HG03354 (cell line): Measurements from ENCODE around the gene FSTL4.

ENCODE experiments used
- ATAC-seq: cut with Tn5 transposase; IDR thresholded peaks from one replicate; pipeline ENCODE4 v1.9.1; 2021; ENCODE audit warnings: mild to moderate bottlenecking; ENCODE audit not compliant: unreplicated experiment, poor library complexity, severe bottlenecking

Gene FSTL4

GRCh38 chr5:133523013-133523658 lies 89.2 kb downstream of the FSTL4 start:
- ATAC-seq = no peak

- ATAC-seq = no peak
Measured at GRCh38 chr5:133521801-133522200, 90.5 kb downstream of the FSTL4 start.

- ATAC-seq = no peak
Measured at GRCh38 chr5:133520991-133521706, 91.2 kb downstream of the FSTL4 start.

- no peak for ATAC-seq
Measured at GRCh38 chr5:133520062-133520461, 92.3 kb downstream of the FSTL4 start.

- no peak for ATAC-seq
Measured at GRCh38 chr5:133519191-133519590, 93.2 kb downstream of the FSTL4 start.

- ATAC-seq = no peak
Measured at GRCh38 chr5:133514456-133514855, 97.9 kb downstream of the FSTL4 start.

GRCh38 chr5:133512896-133513295 lies 99.4 kb downstream of the FSTL4 start:
- ATAC-seq = no peak

- ATAC-seq = no peak
Measured at GRCh38 chr5:133511653-133512235, 100.6 kb downstream of the FSTL4 start.

- no peak for ATAC-seq
Measured at GRCh38 chr5:133510634-133511262, 101.6 kb downstream of the FSTL4 start.

- no peak for ATAC-seq
Measured at GRCh38 chr5:133509742-133510079, 102.6 kb downstream of the FSTL4 start.

- no peak for ATAC-seq
Measured at GRCh38 chr5:133508845-133509741, 103.2 kb downstream of the FSTL4 start.

GRCh38 chr5:133508331-133508730 lies 104.0 kb downstream of the FSTL4 start:
- no peak for ATAC-seq

- ATAC-seq = no peak
Measured at GRCh38 chr5:133506181-133506580, 106.2 kb downstream of the FSTL4 start.

GRCh38 chr5:133503511-133503910 lies 108.8 kb downstream of the FSTL4 start:
- no peak for ATAC-seq

GRCh38 chr5:133499895-133500294 lies 112.4 kb downstream of the FSTL4 start:
- no peak for ATAC-seq

GRCh38 chr5:133497608-133498348 lies 114.6 kb downstream of the FSTL4 start:
- no peak for ATAC-seq

- ATAC-seq = no peak
Measured at GRCh38 chr5:133496631-133497030, 115.7 kb downstream of the FSTL4 start.

- no peak for ATAC-seq
Measured at GRCh38 chr5:133494923-133495246, 117.5 kb downstream of the FSTL4 start.

GRCh38 chr5:133494232-133494922 lies 118.0 kb downstream of the FSTL4 start:
- no peak for ATAC-seq
